Rectal smooth muscle tissue (tissue), 1 donor: ENCODE results near the gene ESF1.

ENCODE experiments used
- H3K27ac ChIP-seq: one replicate; pipeline ENCODE4 v1.7.0; 2013; ENCODE audit warnings: low read depth, low read length, inconsistent platforms
- H3K27me3 ChIP-seq: one replicate; pipeline ENCODE4 v1.7.0; 2013; ENCODE audit warnings: low read length; ENCODE audit not compliant: control insufficient read depth, insufficient read depth
- H3K36me3 ChIP-seq: one replicate; pipeline ENCODE4 v1.7.0; 2013; ENCODE audit warnings: low read length; ENCODE audit not compliant: control insufficient read depth, insufficient read depth
- H3K4me1 ChIP-seq: one replicate; pipeline ENCODE4 v1.7.0; 2013; ENCODE audit warnings: low read length; ENCODE audit not compliant: control insufficient read depth, insufficient read depth
- H3K4me3 ChIP-seq: one replicate; pipeline ENCODE4 v1.7.0; 2013; ENCODE audit warnings: low read length
- H3K9ac ChIP-seq: one replicate; pipeline ENCODE4 v1.7.0; 2013; ENCODE audit warnings: low read length

The ESF1 gene

GRCh38 chr20:13715171-13715570 is 69.5 kb downstream of the ESF1 start:
- no peak overlapping the region for H3K4me3 ChIP-seq
- no peak overlapping the region for H3K27ac ChIP-seq
- no peak overlapping the region for H3K9ac ChIP-seq
- no peaks in the 10 kb centered on the region for H3K27me3 ChIP-seq
- no peaks in the 10 kb centered on the region for H3K4me1 ChIP-seq
- no peaks in the 10 kb centered on the region for H3K36me3 ChIP-seq

GRCh38 chr20:13708234-13708633 is 76.5 kb downstream of the ESF1 start:
- H3K27ac ChIP-seq = no peak overlapping the region
- no peaks in the 10 kb centered on the region for H3K4me1 ChIP-seq
- H3K9ac ChIP-seq = no peak overlapping the region
- H3K4me3 ChIP-seq = no peak overlapping the region
- no peaks in the 10 kb centered on the region for H3K36me3 ChIP-seq
- H3K27me3 ChIP-seq = no peaks in the 10 kb centered on the region

GRCh38 chr20:13703265-13703664 is 81.5 kb downstream of the ESF1 start:
- H3K36me3 ChIP-seq = no peaks in the 10 kb centered on the region
- H3K4me3 ChIP-seq = no peak overlapping the region
- H3K4me1 ChIP-seq = no peaks in the 10 kb centered on the region

GRCh38 chr20:13701486-13701885 is 83.2 kb downstream of the ESF1 start:
- H3K27ac ChIP-seq = no peak overlapping the region
- H3K9ac ChIP-seq = no peak overlapping the region
- H3K36me3 ChIP-seq = no peaks in the 10 kb centered on the region
- H3K4me3 ChIP-seq = no peak overlapping the region
- no peaks in the 10 kb centered on the region for H3K4me1 ChIP-seq
- H3K27me3 ChIP-seq = no peaks in the 10 kb centered on the region

More at GRCh38 chr20:13703265-13703664, 81.5 kb downstream of the ESF1 start:
- no peaks in the 10 kb centered on the region for H3K27me3 ChIP-seq
- no peak overlapping the region for H3K27ac ChIP-seq
- no peak overlapping the region for H3K9ac ChIP-seq

- Histone ChIP-seq H3K27ac (no peak overlapping the region), H3K36me3 (no peaks in the 10 kb centered on the region), H3K4me3 (no peak overlapping the region), H3K27me3 (no peaks in the 10 kb centered on the region), H3K9ac (no peak overlapping the region), H3K4me1 (no peaks in the 10 kb centered on the region)
Measured at GRCh38 chr20:13700761-13701160, 84.0 kb downstream of the ESF1 start.

- no peaks in the 10 kb centered on the region for H3K36me3 ChIP-seq
- H3K4me3 ChIP-seq = no peak overlapping the region
- no peaks in the 10 kb centered on the region for H3K4me1 ChIP-seq
- H3K27me3 ChIP-seq = no peaks in the 10 kb centered on the region
- no peak overlapping the region for H3K9ac ChIP-seq
- no peak overlapping the region for H3K27ac ChIP-seq
Measured at GRCh38 chr20:13694420-13695150, 90.1 kb downstream of the ESF1 start.

- H3K9ac ChIP-seq = no peak overlapping the region
- H3K4me3 ChIP-seq = no peak overlapping the region
- no peaks in the 10 kb centered on the region for H3K4me1 ChIP-seq
- H3K27me3 ChIP-seq = no peaks in the 10 kb centered on the region
- H3K36me3 ChIP-seq = no peaks in the 10 kb centered on the region
- H3K27ac ChIP-seq = no peak overlapping the region
Measured at GRCh38 chr20:13692802-13693736, 91.7 kb downstream of the ESF1 start.

- Histone ChIP-seq H3K9ac (no peak overlapping the region), H3K27me3 (no peaks in the 10 kb centered on the region), H3K4me3 (no peak overlapping the region), H3K36me3 (no peaks in the 10 kb centered on the region), H3K27ac (no peak overlapping the region), H3K4me1 (no peaks in the 10 kb centered on the region)
Measured at GRCh38 chr20:13690943-13691342, 93.8 kb downstream of the ESF1 start.

- H3K36me3 ChIP-seq = no peaks in the 10 kb centered on the region
- no peaks in the 10 kb centered on the region for H3K4me1 ChIP-seq
- H3K4me3 ChIP-seq = no peak overlapping the region
- no peak overlapping the region for H3K9ac ChIP-seq
- no peak overlapping the region for H3K27ac ChIP-seq
- no peaks in the 10 kb centered on the region for H3K27me3 ChIP-seq
Measured at GRCh38 chr20:13687815-13688214, 96.9 kb downstream of the ESF1 start.

GRCh38 chr20:13685623-13686022 is 99.1 kb downstream of the ESF1 start:
- H3K4me3 ChIP-seq = no peak overlapping the region
- H3K27me3 ChIP-seq = no peaks in the 10 kb centered on the region
- H3K36me3 ChIP-seq = no peaks in the 10 kb centered on the region
- H3K27ac ChIP-seq = no peak overlapping the region
- no peak overlapping the region for H3K9ac ChIP-seq
- no peaks in the 10 kb centered on the region for H3K4me1 ChIP-seq

- no peaks in the 10 kb centered on the region for H3K27me3 ChIP-seq
- no peak overlapping the region for H3K4me3 ChIP-seq
- no peak overlapping the region for H3K9ac ChIP-seq
- no peaks in the 10 kb centered on the region for H3K36me3 ChIP-seq
- no peak overlapping the region for H3K27ac ChIP-seq
- H3K4me1 ChIP-seq = no peaks in the 10 kb centered on the region
Measured at GRCh38 chr20:13684566-13685222, 100.0 kb downstream of the ESF1 start.

GRCh38 chr20:13683833-13684232 is 100.9 kb downstream of the ESF1 start:
- H3K4me3 ChIP-seq = no peak overlapping the region
- no peaks in the 10 kb centered on the region for H3K27me3 ChIP-seq
- H3K36me3 ChIP-seq = no peaks in the 10 kb centered on the region
- no peaks in the 10 kb centered on the region for H3K4me1 ChIP-seq
- H3K27ac ChIP-seq = no peak overlapping the region
- no peak overlapping the region for H3K9ac ChIP-seq
